Breast epithelium (tissue), 3 donors: Measurements from ENCODE around the gene TTC7B.

Source experiments
- CTCF ChIP-seq, 3 donors: fragments of 450-650 bp; IDR thresholded peaks; one replicate each; pipeline ENCODE4 v1.5.1; 2016 to 2017; ENCODE audit warnings: antibody characterized with exemption in 3 of 3, mild to moderate bottlenecking in 3 of 3, moderate library complexity in 3 of 3
- POLR2A ChIP-seq: fragments of 450-650 bp; IDR thresholded peaks from one replicate; pipeline ENCODE4 v1.6.1; 2016; ENCODE audit warnings: antibody characterized with exemption, mild to moderate bottlenecking, moderate library complexity
- POLR2AphosphoS5 ChIP-seq, 3 donors: sonication (generic); formaldehyde crosslinking; IDR thresholded peaks; one replicate each; pipeline ENCODE4 v1.6.1; 2017; ENCODE audit warnings: antibody characterized with exemption in 3 of 3

GRCh38 chr14:90599339-90599738, 216.9 kb downstream of the TTC7B start:
- TF ChIP-seq CTCF (IDR thresholded peaks at IDR 0.05) (no peak), POLR2AphosphoS5 (IDR thresholded peaks at IDR 0.05) (no peak), POLR2A (no peak)
